T-helper 2 cell (primary cell): ENCODE measurements around the gene STK24.
"Not testable (repeated sequence)": the region's sequence is repeated elsewhere in the genome, so short reads cannot be mapped to it uniquely, and the experiment has no call there.

Source experiments
- DNase-seq, 5 experiments: peaks; one replicate each; pipeline versions ENCODE4 v3.0.0 to v3.0.0-alpha.2; 2012 to 2022
- total RNA-seq, 2 donors: gene quantifications; one replicate each; lab custom pipeline; 2026; lab: John Stamatoyannopoulos, UW

STK24 gene
- 153 to 184 reads per million in 2 donors for total RNA-seq

DNA sequence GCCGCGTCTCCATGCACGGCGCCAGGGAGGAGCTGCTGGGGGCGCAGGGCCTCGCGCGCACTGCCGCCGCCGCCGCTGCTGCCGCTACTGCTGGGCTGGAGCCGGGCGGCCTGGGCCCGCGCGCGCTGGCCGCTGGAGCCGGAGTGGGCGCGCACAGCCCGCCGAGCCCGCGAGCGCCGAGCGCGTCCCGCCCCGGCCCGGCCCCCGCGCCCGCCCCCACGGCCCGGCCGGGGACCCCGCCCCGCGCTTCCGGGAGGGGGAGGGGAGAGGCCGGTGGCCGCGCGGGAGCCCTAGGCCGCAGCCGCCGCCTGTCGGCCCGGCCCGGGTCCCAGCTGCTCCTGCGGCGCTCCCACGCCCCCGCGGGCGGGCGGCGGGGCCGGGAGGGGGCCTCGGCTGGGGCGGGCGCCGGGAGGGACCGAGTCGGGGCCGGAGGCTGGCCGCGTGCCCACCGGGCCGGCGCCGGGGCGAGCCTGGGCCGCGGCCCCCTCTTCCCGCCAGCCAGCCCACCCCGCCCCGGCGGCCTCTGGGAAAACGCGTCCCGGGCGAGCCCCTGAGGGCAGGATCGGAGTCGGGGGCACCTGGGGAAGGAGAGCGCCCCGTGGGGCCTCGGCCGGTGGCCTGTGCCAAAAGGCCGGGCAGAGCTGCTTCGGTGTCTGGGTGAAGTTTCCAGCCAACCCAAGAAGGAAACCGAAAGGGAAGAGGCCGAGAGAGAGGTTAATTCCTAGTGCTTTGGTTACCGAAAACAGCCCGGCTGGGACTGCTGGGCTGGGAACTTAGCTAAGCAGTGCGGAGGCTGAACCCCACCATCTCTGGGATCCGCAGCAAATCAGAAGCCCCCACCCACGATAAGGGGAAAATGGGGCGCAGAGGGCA lies at the start of gene STK24:
STK24 (minus strand) TSS at position 145 of the 873 bp plus-strand sequence. CDS start 321 bp downstream, outside the sequence.
- peak; percentile 35 to 80 (median 45) for DNase-seq

DNA sequence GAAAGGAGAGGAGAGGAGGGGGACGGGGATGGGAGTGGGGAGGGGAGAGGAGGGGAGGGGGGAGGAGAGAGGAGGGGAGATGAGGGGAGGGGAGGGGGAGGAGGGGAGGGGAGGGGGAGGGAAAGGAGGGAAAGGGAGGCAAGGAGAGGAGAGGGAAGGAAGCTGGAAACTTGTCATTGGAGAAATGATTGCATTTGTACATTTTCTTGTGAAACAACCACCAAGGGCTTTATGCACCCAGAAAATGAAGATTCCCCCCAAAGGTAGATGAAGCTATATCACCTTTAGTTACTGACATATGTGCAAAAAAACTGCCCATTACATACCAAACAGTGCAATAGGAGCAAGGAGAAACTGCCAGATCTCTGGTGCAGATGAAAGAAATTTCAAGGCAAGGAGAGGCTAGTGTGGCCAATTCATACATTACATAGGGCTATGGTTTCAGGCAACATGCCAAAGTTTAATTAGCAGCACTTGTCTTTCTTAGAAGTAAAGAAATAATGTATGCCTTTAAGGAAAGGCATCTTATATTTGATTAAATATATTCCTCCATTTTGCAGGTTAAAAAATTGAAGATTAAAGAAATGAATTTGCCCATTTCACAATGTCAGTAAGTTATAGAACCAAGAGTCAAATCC lies 49.5 kb upstream of the STK24 start:
- DNase-seq = no peak

DNA sequence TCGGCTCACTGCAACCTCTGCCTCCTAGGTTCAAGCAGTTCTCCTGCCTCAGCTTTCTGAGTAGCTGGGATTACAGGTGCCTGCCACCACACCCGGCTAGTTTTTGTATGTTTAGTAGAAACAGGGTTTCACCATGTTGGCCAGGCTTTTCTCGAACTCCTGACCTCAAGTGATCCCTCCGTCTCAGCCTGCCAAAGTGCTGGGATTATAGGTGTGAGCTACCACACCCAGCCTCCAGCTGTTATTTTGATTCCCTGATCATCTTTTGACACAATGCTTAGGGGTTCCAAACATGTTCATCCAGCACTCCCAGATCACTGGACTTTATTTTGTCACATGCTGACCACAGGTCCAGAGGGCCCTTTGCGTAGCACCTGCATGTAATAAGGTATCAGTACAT lies 47.7 kb upstream of the STK24 start:
- not testable (repeated sequence) for DNase-seq

DNA sequence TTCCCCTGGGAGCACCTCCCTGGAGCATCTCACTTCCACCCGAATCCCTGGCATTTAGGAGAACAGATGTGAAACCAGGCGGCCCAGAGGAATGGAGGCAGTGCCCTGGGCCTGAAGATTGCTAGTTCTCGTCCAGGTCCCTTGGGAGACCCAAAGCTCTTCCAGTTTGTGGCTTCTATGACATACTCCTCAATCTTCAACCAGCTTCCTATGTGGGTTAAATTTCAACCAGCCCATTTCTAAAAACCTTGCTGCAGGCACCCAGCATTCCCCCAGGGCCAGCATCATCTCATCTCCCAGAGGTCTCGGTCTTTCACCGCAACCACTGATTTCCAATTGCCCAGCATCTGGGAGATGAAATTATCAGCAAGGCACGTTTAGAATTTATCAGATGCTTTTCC lies 46.0 kb upstream of the STK24 start:
- no peak for DNase-seq

DNA sequence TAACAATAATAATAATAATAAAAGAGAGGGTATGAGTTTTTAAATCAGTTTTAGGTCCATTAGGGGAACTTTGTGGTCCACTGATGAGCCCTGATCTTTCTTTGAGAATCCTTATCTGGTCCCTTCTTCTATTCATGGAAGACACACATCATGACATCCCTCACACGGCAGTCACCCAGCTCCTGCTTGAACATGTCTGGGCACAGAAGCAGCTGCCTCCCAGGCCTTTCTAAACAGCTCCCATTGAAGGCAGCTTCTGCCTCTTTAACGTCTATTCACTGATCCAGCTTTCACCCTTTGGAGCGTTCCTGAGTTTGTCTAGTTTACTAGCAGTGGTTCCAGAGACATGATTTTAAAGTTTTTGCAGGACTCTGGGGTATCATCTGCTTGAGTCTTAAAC lies 42.6 kb upstream of the STK24 start:
- no peak for DNase-seq

DNA sequence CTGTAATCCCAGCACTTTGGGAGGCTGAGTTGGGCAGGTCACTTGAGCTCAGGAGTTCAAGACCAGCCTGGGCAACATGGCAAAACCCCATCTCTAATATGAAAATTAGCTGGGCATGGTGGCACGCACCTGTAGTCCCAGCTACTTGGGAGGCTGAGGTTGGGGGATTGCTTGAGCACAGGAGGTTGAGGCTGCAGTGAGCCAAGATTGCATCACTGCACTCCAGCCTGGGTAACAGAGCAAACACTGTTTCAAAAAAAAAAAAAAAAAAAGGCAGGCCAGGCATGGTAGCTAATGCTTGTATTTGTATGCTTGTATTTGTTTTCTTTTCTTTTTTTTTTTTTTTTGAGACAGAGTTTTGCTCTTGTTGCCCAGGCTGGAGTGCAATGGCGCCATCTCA lies 38.7 kb upstream of the STK24 start:
- not testable (repeated sequence) for DNase-seq

DNA sequence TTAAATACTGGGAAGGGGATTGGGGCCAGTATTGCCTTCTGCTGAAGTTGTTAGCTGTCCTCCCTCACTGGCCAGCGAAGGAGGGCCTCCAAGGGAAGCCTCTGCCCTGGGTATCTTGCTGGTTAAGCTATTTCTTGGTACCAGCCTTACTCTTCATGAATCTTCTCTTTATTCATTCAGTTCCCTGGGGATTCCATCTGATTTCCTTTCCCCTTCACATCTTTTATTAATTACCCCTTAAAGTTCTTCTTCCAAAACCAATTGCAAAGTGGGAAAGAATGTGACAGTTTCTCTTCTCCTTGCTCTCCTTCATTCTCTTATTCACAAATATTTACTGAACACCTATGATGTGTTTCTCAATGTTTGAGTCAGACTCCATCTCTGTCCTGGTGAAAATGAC lies 36.7 kb upstream of the STK24 start:
- DNase-seq = no peak

DNA sequence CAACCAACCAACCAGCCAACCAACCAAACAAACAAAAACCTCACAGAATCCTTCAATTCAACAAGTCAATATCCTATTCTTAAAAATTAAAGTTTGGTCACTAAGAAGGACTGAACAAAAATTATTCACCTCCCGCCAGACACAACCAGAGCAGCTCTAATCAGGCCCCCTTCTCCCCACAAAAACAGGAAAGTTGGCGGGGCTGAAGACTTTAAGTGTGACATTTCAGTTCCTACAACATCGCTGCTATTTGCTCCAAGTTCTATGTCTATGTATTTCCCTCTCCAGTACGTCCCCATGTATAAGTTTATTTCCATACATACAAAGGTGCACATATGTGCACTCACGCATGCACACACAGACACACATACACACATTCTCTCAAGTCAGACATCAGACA lies 32.8 kb upstream of the STK24 start:
- no peak for DNase-seq

DNA sequence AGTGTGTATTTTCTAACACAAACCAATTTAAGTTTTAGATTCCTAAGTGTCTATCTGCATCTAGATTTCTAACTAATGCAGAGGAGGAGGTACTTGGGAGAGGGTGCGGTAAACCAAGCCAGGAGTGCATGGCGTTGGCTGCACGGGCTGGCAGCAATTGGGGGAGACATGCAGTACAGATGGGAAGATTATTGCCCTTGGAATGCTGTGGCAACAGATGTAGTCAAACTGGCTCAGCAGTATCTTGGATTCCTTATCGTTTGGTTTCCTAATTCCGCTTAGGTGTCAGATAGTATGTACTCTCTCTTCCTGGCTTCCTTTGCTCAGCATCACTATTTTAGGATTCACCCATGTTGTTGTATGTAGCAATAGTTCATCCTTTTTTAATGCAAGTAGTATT lies 29.4 kb upstream of the STK24 start:
- no peak for DNase-seq

DNA sequence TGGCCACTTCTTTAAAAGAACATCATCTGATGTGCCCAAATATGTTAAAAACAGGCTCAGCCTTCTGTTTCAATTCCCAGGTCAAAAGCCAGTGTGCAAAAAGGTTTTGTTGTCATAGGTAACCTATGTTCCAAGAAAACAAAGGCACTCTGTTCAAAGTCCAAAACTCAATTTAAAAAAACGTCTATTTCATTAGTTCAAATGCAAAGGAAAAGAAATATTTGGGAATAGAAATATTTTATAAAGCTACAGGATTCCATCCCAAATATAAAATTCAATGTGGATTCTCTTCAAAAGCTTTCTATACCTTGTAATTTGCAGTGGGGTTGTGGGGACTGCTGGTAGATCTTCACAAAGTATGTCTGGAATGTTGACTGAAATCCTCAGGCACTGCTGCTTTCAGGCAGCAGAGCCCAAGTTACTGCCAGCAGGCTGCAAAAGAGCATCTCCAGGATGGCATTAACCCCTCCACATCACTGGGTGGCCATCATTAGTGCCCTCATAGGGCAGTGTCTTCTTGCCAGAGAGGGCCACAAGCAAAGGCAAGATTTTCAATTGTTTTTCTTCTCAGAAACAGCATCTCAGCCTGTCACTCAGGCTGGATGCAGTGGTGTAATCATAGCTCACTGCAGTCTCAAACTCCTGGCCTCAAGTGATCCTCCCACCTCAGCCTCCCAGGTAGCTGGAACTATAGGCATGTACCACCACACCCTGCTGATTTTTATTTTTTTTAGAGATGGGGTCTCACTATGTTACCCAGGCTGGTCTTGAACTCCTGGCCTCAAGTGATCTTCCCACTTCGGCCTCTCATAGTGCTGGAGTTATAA lies 22.8 kb upstream of the STK24 start:
- DNase-seq = no peak

DNA sequence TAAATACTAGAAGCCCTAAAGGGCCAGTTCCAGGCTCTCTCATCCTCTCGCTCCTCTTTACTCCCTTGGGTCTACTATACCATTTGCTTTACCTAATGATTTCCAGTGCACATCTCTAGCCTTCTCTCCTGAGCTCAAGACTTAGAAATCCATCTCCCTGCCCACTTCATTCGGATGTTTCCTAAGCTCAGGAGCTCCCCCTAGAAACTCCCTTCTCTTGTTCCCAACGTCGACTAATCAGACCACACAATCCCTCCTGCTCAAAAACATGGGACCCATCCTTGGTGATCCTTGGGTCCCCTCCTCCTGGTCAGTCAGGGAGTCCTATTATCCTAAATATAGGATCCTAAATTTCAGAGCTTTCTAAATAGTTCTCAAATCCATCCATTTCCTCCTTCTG lies 21.1 kb upstream of the STK24 start:
- no peak for DNase-seq

DNA sequence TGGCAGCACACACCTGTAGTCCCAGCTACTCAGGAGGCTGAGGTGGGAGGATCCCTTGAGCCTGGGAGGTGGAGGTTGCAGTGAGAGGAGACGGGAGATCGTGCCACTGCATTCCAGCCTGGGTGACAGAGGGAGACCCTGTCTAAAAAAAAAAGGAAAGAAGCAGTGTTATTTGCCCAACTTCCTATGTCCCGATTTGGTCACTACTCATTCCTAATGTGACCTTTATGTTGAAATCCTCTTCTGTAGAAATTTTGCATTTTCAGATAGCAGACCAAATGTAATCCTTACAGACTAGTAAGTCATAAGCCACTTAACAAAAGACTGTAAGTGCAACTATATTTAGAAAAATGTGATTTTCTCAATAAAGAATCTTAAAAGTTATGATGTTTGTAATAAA lies 18.2 kb upstream of the STK24 start:
- DNase-seq = no peak

DNA sequence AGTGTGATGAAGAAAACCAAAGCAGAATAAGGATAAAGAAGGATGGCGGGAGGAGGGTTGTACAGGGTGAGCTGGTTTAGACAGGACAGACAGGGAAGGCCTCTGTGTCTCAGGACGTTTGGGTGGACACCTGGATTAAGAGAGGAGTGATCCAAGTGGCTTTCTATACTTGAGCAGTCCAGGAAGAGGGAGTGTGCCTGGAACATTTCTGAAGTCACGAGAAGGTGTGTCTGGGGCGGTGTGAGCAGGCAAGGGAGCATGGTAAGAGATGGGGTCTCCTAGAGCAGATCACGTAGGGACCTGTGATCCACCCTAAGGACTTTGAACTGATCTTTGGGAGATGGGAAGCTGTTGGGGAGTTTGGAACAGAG lies 15.4 kb upstream of the STK24 start:
- no peak for DNase-seq

DNA sequence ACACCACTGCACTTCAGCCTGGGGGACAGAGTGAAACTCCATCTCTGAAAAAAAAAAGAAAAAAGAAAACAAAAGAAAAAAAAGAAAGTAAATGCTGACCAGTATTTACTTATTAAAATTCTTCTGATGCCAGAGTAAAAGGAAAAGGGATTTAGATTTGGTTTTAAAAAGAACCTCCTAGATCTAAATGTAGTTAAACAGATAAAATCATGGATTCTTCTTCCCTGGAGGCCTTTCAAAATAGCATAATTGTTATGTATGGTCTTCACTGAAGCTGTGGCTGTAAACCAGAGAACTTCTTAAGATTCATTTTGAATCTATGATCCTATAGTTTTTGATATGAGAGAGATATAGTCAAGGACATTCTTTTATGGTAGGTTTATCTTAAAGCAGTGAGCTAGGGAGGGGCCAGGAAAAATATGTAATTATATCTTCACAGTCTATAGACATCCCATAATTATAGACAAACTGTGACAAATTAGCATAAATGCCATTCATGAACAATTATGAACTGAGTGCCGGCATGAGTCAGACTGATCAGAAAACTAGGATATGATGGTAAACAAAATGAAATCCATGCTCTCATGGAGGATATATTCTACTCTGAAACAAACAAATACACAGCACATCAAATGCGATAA lies 14.9 kb upstream of the STK24 start:
- DNase-seq = no peak

DNA sequence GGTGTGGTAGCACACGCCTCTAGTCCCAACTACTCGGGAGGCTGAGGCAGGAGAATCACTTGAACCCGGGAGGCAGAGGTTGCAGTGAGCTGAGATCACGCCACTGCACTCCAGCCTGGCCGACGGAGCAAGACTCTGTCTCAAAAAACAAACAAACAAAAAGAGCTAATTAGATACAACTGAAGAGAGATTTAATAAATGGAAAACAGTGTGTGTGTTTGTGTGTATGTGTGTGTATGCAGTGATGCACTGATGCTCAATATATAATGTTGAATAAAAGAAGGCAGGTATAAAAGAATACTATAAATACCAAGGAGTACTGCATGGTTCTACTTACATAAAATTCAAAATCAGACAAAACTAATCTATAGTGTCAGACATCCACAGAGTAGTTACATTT lies 13.6 kb upstream of the STK24 start:
- not testable (repeated sequence) for DNase-seq

DNA sequence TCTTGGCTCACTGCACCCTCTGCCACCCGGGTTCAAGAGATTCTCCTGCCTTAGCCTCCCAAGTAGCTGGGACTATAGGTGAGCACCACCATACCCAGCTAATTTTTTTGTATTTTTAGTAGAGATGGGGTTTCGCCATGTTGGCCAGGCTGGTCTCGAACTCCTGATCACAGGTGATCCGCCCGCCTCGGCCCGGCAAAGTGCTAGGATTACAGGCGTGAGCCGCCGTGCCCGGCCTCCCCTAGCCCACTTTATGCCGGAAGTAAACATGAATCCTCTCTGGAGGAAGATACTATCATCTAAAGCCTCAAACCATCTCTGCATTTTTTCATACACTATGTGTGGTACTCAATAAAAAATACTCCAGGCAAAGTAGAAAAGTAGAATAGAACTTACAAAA lies 12.6 kb upstream of the STK24 start:
- DNase-seq = not testable (repeated sequence)

DNA sequence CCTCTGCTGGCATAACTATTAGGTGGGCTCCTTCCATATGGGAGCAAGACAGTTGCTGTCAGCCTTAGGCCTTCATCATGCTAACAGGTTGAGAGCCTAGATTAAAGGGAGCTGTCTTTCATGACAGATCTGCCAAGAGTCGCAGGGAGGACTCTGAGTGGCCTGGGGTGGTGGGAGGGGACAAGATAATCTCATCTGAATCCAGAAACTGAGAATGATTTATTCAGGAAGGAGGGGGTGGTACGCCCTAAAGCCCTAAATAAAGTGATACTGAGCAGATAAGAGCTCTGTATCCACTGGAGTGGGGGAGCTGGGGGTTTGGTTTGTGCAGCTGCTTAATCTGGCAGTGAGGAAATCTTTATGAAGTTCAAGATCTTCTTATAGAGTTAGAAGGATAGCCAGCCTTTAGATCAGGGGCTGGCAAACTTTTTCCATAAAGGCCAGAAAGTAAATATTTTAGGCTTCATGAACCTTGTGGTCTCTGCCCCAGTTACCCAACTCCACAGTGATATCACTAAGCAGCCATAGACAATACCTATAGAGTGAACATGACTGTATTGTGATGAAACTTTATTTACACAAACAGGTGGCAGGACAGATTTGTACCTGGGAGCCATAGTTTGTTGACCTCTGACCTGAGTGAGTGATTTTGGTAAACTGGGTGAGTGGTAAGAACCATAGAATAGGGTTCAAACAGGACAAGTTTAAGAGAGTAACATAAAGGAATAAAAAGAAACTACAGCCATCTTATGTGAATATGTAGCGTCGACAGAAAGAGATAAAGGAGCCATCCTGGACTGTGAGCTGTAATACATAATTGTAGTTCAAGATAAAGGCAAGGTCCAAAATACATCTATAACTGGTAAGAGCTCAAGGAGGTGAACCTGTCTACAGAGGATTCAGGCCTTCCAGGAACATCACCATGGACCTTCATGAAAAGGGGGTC lies 9.8 kb upstream of the STK24 start:
- no peak for DNase-seq

DNA sequence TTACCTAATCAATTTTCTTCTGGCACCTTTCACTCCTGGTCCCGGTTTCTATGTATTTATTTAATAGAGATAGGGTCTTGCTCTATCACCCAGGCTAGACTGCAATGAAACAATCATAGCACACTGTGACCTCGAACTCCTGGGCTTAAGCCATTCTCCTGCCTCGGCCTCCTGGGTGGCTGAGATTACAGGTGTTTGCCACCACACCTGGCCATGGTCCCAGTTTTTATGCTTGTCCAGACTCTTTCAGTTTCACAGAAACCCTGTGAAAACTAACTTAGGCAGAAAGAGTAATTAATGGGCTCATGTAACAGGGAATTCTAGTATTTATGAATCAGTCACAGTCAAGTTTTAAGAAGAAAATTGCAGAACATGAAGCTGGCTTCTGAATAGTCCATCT lies 9.0 kb upstream of the STK24 start:
- DNase-seq = no peak

DNA sequence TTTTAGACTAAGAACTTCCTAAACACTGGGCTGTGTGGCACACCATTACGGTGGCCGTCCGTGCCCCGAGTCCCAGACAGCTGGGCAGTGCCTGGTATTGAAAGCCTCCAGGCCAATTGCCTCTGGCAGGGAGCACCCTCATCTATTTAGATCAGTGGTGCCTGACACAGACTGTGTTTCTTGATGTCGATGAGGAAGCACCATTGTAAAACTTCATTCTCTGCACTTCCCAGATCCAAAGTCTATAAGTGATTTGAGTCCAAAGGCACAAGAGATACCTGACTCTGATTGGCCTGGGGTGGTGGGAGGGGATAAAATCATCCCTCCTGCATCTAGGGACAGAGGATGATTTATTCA lies 8.5 kb upstream of the STK24 start:
- DNase-seq = no peak

DNA sequence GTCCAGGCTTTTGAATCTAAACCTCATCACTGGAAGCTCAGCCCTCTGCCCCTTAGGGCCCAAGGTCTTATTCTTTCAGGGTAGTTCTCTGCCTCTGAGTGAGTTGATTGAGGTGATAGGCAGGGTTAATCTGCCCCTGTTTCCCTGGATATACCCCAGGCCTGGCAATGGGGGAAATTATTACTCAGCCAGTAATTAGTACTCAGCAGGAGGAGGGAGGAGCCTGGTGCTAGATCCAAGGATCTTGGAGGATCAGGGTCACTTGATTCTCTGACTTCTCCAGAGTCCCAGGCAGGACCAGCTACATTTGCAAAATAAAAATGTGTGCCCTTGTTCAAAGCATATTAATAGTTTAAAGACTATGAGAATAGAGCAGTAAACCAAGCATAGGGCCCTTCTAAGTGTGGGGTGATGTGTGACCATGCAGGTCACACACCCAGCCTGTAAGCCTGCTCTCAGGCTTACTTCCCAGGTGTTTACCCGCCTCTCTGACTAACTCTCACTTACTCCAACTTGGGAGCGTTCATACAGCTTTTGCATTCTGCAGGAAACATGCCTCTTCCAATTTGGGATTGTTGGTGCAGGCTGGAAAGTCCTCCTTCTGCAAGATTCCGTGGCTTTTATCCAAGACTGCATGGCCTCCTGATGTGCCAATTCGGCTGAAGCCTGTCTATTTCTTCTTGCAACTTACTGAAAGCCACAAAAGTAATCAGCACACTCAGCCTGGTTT lies 7.9 kb upstream of the STK24 start:
- no peak for DNase-seq

DNA sequence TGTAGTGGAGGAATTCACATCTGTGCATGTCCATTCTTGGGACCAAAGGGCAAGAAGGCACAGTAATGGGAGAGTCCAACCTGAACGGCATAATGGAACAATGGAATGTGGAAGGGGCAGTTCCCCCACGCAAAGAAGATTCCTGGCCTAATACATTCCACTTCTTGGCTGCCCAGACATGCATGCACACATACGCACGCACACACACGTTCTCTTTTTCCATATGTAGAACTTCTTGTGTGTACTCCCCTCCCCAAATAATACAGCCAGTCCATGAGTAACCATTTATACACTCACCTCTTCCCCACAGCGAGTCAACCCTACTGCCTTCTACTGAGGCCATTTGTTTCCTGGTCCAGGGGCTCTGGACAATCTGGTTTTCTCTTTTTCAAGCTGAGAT lies 6.0 kb upstream of the STK24 start:
- no peak for DNase-seq
